B cell (primary cell): Measurements from ENCODE around the gene SNX32. TPM values are rescaled to one million over a fixed set of nuclear protein-coding genes. Genes with fewer than 3 reads are reported as not detected.

ENCODE experiments used
- ATAC-seq: fragments of 200-7000 bp; cut with Tn5 transposase; one replicate; pipeline ENCODE4 v1.10.0; 2021; ENCODE audit warnings: low read depth, mild to moderate bottlenecking, moderate number of reproducible peaks, moderate library complexity
- CTCF ChIA-PET: fragments of 350-600 bp; sonication (Branson Sonifier 250); formaldehyde crosslinking; loops from one replicate; lab custom pipeline; 2021; ENCODE audit warnings: antibody characterized with exemption, inconsistent platforms; lab: Charles Lee
- POLR2A ChIA-PET: fragments of 350-600 bp; sonication (Branson Sonifier 250); formaldehyde crosslinking; loops from one replicate; lab custom pipeline; 2021; ENCODE audit warnings: antibody characterized with exemption; lab: Charles Lee
- DNase-seq: peaks from one replicate; pipeline ENCODE4 v3.0.0; 2013
- H2AFZ ChIP-seq: 2 replicates; pipeline ENCODE4 v1.6.1; 2012; ENCODE audit warnings: mild to moderate bottlenecking, low read depth, low read length; ENCODE audit not compliant: insufficient read depth, poor library complexity, severe bottlenecking
- H3K27ac ChIP-seq, 2 donors: 1 replicate in 1 of 2; 2 replicates in 1 of 2; pipeline ENCODE4 v1.5.1; 2012 to 2013; ENCODE audit warnings: low read length in 2 of 2, mild to moderate bottlenecking in 2 of 2, moderate library complexity in 1 of 2
- H3K27me3 ChIP-seq, 4 experiments: fragments of 200-600 bp in 1 of 4; sonication (generic) in 1 of 4; replicated peaks in 1 of 4; 1 replicate in 2 of 4; 2 replicates in 2 of 4; pipeline versions ENCODE4 v1.6.1 to v1.7.0; 2013 to 2016; ENCODE audit warnings: low read length in 3 of 4, mild to moderate bottlenecking in 2 of 4, mixed read lengths in 1 of 4, moderate library complexity in 1 of 4; ENCODE audit not compliant: insufficient read depth in 4 of 4, control insufficient read depth in 3 of 4; ENCODE audit errors: control extremely low read depth in 1 of 4
- H3K36me3 ChIP-seq, 2 experiments: replicated peaks in 1 of 2; 1 replicate in 1 of 2; 2 replicates in 1 of 2; pipeline versions ENCODE4 v1.6.1 to v1.7.1; 2013; ENCODE audit warnings: low read length in 1 of 2; ENCODE audit not compliant: insufficient read depth in 2 of 2, control insufficient read depth in 1 of 2; ENCODE audit errors: control extremely low read depth in 1 of 2, extremely low read depth in 1 of 2
- H3K4me1 ChIP-seq, 2 donors: fragments of 200-600 bp in 1 of 2; sonication (generic) in 1 of 2; 1 replicate in 1 of 2; 2 replicates in 1 of 2; pipeline versions ENCODE4 v1.5.1 to v1.6.1; 2013 to 2017; ENCODE audit warnings: low read length in 2 of 2; ENCODE audit not compliant: control insufficient read depth in 2 of 2, insufficient read depth in 2 of 2
- H3K4me2 ChIP-seq: replicated peaks from 2 replicates; pipeline ENCODE3; 2012; ENCODE audit warnings: mild to moderate bottlenecking, low read depth, low read length; ENCODE audit not compliant: poor library complexity, severe bottlenecking
- H3K4me3 ChIP-seq, 5 experiments: fragments of 200-600 bp in 1 of 5; sonication (generic) in 1 of 5; 1 replicate in 3 of 5; 2 replicates in 2 of 5; pipeline versions ENCODE4 v1.5.1 to v1.7.0; 2011 to 2016; ENCODE audit warnings: low read length in 4 of 5, mild to moderate bottlenecking in 4 of 5, low read depth in 2 of 5, control low read depth in 1 of 5, moderate library complexity in 1 of 5; ENCODE audit not compliant: insufficient read depth in 1 of 5; ENCODE audit errors: control extremely low read depth in 1 of 5, extremely low read depth in 1 of 5
- H3K79me2 ChIP-seq: fragments of 200-600 bp; sonication (generic); one replicate; pipeline ENCODE4 v1.6.0; 2016; ENCODE audit warnings: low read length; ENCODE audit not compliant: control insufficient read depth, insufficient read depth
- H3K9ac ChIP-seq: fragments of 200-600 bp; sonication (generic); 2 replicates; pipeline ENCODE4 v1.6.1; 2017; ENCODE audit warnings: mild to moderate bottlenecking, low read length, moderate library complexity
- H3K9me3 ChIP-seq, 3 donors: one replicate each; pipeline versions ENCODE4 v1.6.1 to v1.7.1; 2013; ENCODE audit warnings: low read length in 2 of 3; ENCODE audit not compliant: control insufficient read depth in 2 of 3, insufficient read depth in 1 of 3; ENCODE audit errors: control extremely low read depth in 1 of 3
- H4K20me1 ChIP-seq: 2 replicates; pipeline ENCODE4 v1.6.0; 2012; ENCODE audit warnings: mild to moderate bottlenecking, low read length; ENCODE audit not compliant: insufficient read depth, control insufficient read depth, poor library complexity, severe bottlenecking
- H3K27ac Mint-ChIP-seq: one replicate; pipeline ENCODE4 v1.8.0; 2021; ENCODE audit warnings: mixed read lengths
- H3K27me3 Mint-ChIP-seq: one replicate; pipeline ENCODE4 v1.8.0; 2021; ENCODE audit warnings: mixed read lengths
- H3K4me1 Mint-ChIP-seq: one replicate; pipeline ENCODE4 v1.8.0; 2021; ENCODE audit warnings: mixed read lengths
- H3K4me3 Mint-ChIP-seq: one replicate; pipeline ENCODE4 v1.8.0; 2021; ENCODE audit warnings: mixed read lengths
- H3K9me3 Mint-ChIP-seq: one replicate; pipeline ENCODE4 v1.8.0; 2022; ENCODE audit warnings: mixed read lengths; ENCODE audit not compliant: insufficient read depth
- CTCF ChIP-seq: fragments of 200-600 bp; IDR thresholded peaks from one replicate; pipeline ENCODE4 v1.8.0; 2022; ENCODE audit warnings: antibody characterized with exemption, mild to moderate bottlenecking
- EZH2 ChIP-seq: IDR thresholded peaks from 2 replicates; pipeline ENCODE4 v1.6.1; 2012; ENCODE audit warnings: borderline replicate concordance, low read depth, mild to moderate bottlenecking, moderate library complexity, low read length; ENCODE audit not compliant: insufficient read depth, poor library complexity, severe bottlenecking
- WGBS: methylation state at CpG from one replicate; pipeline ENCODE4 v1.1.5; 2013; ENCODE audit warnings: missing lambda C conversion rate; ENCODE audit not compliant: insufficient coverage; 5-methylcytosine and 5-hydroxymethylcytosine counted together
- intact Hi-C: fragments of 100-400 bp; cut with micrococcal nuclease; formaldehyde crosslinking; loops from one replicate; pipeline ENCODE4 v1.10.0; 2022
- polyA plus RNA-seq: library from polyadenylated mRNA; depleted of rRNA; stranded (reverse); fragments of >200 nt; gene quantifications from 2 replicates; pipeline ENCODE4 v1.2.3, GENCODE V29; 2012
- total RNA-seq, 2 donors: library from RNA; stranded (reverse); fragments of 120-200 nt in 1 of 2; gene quantifications; 1 replicate in 1 of 2; 2 replicates in 1 of 2; pipeline versions ENCODE4 v1.2.3 to v1.2.4, GENCODE V29; 2013 to 2022

Gene SNX32
- total and polyA plus RNA-seq, 2 donors (not counting 1 experiment from before 2014, with no cell fraction given): 0.57 to 0.89 TPM

DNA sequence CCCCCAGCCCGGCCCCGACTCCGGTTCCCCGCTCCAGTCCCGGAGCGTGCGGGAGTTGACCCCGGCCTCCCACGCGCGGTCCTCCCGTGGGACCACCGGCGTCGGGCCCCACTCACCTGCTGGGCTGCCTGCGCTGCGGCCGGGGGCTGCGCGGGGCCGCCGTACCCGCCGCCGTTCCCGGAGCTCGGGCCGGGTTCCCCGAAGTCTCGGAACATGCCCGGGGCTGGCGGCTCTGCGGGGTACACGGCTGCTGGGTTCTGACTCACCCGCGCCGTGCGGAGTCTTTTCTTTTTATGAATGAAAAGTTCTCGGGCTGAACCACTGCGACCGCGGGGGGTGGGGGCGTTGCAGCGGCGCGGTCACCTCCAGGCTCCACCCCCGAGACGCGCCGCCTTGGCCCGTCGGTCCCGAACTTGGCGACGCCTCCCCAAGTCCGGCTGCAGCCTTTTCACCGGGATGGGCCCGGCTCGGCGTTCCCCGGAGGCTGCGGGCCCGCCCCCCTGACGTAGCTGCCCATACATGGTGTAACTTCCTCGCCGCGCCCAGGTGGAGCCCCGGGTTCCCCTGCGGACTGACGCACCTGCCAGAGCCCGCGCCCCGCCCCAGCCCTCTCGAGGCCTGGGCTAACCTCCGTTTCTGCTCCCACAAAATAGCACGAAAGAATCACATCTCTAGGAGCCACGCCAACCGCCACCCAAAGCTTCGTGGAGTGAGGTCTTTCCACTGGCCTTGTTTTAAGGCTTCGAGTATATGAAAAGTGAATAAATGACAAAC, 66.5 kb downstream of the SNX32 start, which contains the start of gene FOSL1:
FOSL1 (minus strand) TSS at position 264 of the 774 bp plus-strand sequence; CDS start at position 215, 49 bp downstream.
- POLR2A ChIA-PET: interaction anchor here (0.6 to 4.4 kb wide), 3 partner anchors 11 to 739 kb away, joined by 3 to 33 read pairs (median 3); partner anchors contain the start of genes CCDC85B and FIBP
- Histone ChIP-seq H3K27me3 (peaks cover 0 to 38% (median 12%) of the 10 kb centered on the region in 4 experiments), H3K4me2 (peak within 1 kb of the TSS; percentile 95), H4K20me1 (no peaks in the 10 kb centered on the region), H3K79me2 (no peaks in the 10 kb centered on the region), H3K27ac (no peak within 1 kb of the TSS), H3K9ac (peak within 1 kb of the TSS; percentile 71), H2AFZ (peak within 1 kb of the TSS; percentile 68), H3K4me3 (peak within 1 kb of the TSS; percentile 2 to 64 (median 52)), H3K4me1 (peaks cover 20% of the 10 kb centered on the region in 2 donors), H3K36me3 (no peaks in the 10 kb centered on the region), H3K9me3 (peaks cover 0 to 10% (median 0%) of the 10 kb centered on the region in 3 donors)
- WGBS: 1% methylated on average over 75 of the region's 80 CpGs
- H3K4me3 Mint-ChIP-seq: peak within 1 kb of the TSS; percentile 83
- TF ChIP-seq EZH2 (peak; percentile 47), CTCF (no peak)
- CTCF ChIA-PET: interaction anchor here (0.8 to 4.0 kb wide), 4 partner anchors 10 to 40 kb away, joined by 3 to 44 read pairs (median 12); partner anchors contain the start of genes CCDC85B, FIBP and MUS81
- DNase-seq (peak; percentile 96), ATAC-seq (peak; percentile 95)
- H3K4me1 Mint-ChIP-seq: peaks cover 10% of the 10 kb centered on the region
- H3K9me3 Mint-ChIP-seq: no peaks in the 10 kb centered on the region
- intact Hi-C loops: loop anchor here (1.0 kb wide), 3 partner anchors 10 to 42 kb away; partner anchors contain the start of genes C11orf68, CCDC85B, CFL1 and DRAP1
- H3K27me3 Mint-ChIP-seq: peaks cover 15% of the 10 kb centered on the region
- peak within 1 kb of the TSS; percentile 72 for H3K27ac Mint-ChIP-seq
